HTR-8/SVneo (cell line): ENCODE measurements around the gene NOTUM.
"Not testable (repeated sequence)": the region's sequence is repeated elsewhere in the genome, so short reads cannot be mapped to it uniquely, and the experiment has no call there.

Experiments used
- DNase-seq: peaks from one replicate; pipeline ENCODE4 v3.0.0; 2011; ENCODE audit warnings: low spot score, mixed read lengths; ENCODE audit not compliant: insufficient read length
- FAIRE-seq: peaks from 2 replicates; lab custom pipeline; 2011; peaks lifted over from hg19 to GRCh38; lab: Jason Lieb, UNC

NOTUM gene

DNA sequence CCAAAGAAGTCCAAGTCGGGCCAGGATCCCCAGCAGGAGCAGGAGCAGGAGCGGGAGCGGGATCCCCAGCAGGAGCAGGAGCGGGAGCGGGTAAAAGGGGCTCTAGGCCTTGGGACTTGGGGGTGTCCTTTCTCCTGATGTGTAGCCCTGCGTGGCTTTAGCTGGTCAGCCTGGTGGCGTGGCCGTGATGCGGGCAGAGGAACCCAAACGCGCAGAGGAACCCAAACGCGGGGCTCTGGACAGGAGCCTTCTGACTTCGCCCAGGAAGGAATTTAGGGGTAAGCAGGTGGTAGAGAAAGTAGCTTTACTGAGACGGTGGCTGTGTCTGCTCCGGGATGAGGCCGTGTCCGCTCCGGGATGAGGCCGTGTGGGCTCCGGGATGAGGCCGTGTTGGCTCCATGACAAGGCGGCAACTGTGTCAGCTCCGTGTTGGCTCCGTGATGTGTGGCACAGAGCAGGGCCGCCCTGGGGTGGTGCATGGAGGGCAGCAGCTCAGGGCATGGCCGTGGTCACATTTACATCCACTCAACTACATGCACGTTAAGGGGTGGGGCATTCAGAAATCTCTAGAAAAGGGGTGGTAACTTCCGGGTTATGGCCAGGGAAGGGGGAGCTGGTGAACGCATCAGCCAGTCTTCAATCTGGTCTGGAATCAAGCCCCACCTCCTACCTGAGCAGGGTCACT lies 35.9 kb upstream of the NOTUM start:
- no peak for FAIRE-seq
- DNase-seq = no peak

DNA sequence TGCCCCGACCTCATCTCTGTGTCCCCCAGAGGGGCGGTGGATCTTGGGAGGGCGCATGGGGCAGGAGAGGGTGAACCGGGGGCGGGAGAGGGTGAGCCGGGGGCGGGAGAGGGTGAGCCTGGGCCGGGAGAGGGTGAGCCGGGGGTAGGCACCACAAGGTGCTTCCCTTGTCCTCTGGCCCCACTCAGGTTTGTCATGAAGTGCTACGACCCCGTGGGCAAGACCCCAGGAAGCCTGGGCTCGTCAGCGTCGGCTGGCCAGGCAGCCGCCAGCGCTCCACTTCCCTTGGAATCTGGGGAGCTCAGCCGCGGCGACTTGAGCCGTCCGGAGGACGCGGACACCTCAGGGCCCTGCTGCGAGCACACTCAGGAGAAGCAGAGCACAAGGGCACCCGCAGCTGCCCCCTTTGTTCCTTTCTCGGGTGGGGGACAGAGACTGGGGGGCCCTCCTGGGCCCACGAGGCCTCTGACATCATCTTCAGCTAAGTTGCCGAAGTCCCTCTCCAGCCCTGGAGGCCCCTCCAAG lies 35.3 kb upstream of the NOTUM start:
- no peak for DNase-seq
- FAIRE-seq = no peak

DNA sequence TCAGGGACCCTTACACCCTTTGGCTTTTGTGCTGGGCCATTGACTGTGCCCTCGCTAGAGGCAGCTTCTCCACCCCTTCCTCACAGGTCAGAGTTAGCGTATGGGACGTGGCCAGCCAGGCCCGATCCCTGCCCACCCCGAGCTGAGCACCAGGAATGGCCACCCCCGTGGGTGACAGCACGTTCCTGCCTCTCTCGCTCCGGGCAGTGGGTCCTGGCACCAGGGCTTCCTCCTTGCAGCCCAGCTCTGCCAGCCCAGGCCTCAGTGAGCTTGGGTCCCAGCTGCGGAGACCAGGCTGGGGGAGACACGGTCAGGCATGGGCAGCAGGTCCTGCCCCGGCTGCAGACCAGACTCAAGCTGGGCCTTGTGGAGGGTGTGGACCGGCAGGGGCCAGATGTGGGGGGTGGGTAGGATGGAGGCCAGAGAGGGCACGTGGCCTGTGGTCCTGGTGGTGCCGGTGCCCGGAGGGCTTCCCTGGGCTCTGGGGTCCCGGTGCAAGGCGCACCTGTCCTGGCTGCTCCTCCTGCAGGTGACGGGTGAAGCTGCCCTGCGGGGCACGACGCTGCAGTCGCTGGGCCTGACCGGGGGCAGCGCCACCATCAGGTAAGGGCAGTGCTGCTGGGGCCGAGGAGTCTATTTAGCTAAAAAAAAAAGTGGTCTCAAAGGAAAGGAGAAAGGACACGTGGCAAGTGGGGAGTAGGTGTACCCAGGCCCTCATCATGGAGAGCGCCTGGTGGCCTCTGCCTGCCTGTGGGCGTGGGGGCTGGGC lies 34.7 kb upstream of the NOTUM start:
- no peak for DNase-seq
- FAIRE-seq = no peak

DNA sequence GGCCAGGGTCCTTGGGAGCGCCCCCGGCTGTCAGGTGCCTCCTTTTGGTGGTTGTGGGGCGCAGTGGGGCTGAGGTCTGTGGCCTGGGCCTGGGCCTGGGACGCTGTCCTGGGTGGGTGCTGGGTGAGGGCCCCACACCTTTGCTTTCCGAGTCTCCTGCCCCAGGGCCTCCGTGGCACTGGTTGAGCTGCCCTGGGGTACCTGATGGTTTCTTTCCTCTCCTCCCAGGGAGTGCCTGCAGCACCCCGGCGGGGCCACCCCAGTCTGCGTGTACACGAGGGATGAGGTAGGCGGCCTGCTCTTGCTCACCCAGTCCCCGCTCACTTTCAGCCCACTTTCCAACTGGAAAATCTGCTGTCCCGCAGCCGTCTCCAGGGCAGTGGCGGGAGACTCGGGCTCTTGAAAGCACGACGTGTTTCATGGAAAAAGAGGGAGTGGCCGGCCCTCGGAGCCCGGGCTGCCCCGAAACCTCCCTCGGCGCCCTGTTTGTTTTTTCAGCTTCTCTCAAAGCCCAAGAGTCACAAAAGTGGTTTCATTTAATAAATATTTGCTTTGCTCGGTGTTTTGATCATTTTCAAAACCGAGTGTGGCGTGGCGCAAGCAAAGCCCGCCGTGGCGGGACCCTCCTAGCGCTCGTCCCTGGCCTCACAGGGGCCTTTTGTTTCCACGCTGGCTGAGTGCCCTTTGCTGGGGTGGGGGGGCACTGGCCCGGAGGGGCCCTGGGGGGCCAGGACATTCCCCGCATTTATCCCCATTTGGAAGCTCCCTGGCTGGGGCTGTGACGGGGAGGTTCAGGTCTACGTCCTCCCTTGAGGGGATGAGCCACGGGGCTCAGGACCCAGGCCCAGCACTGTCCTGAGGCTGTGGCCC lies 33.8 kb upstream of the NOTUM start:
- DNase-seq = no peak
- FAIRE-seq = no peak

DNA sequence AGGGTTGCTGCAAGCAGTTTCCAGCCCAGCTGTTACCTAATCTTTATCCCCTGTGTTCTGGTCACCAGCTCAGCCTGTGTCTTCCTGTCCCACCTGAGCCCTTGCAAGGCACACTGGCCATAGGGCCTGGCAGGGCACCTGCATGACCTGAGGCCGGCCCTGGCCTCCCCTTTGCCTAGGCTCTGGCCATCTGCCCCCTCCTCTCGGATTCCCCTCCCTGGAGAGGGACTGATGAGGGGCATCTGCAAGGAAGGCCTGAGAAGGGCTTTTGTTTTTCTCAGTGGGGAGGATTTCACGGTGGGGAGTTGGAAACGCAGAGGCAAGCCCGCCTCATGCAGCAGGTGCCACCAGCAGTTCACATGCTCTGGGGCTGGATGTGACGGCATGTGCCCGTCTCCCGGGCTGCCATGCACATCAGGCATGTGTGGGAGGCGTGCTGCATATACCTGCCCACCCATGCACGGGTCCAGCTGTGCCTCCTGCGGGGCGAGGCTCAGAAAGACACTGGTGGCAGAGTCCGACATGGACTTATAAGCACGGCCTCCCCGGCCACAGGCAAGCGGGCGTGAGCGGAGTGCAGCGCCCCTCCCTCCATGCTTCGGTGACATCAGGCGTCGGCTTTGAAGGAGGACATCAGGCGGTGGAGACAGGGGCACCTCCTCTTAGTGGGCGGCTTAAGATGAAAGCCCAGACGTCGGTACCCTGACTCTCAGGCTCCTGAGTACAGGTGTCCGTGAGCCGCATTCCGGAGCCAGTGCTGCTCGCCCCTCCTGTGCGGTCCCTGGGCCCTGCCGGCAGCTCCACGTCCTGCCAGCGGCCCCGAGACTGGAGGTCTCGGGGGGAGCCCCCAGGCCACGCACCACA lies 33.0 kb upstream of the NOTUM start:
- FAIRE-seq = no peak

DNA sequence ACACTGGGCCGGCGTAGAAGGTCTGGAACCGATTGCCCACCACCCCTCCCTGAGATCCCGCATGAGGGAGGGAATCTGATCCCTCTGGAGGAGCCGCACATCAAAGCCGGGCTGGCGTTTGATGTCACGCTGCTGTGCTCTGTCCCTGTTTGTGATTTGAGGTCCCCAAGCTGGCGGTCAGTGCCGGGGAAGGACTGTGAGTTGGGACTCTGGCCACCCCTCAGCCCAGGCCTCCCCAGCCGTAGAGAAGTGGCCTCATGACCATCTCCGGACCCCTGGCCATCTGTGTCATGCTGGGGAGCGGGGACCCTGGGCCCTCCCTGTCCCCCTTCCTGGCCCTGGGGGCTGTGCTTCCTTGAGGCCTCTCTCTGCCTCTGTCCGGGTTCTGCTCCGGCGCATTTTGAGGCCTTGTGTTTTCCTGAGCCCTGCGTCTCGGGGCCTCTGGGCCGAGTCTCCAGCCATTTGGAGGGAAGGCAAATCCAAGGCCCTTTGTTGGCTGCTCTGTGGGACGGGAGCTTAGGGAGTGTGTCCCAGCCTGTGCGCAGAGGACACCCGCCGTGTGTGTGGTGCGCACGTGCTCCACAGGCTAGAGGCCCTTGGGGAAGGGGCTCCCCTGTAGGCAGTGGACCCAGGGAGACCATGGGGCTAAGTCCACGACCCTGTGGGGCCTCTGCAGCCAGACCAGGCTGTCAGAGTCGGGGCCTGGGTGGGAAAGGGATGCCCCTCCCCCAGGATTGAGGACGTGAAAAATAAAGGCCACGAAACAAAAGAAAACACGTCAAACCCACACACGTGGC lies 31.5 kb upstream of the NOTUM start:
- FAIRE-seq (no peak), DNase-seq (no peak)

More for the DNA sequence above, 33.0 kb upstream of the NOTUM start:
- DNase-seq = no peak

DNA sequence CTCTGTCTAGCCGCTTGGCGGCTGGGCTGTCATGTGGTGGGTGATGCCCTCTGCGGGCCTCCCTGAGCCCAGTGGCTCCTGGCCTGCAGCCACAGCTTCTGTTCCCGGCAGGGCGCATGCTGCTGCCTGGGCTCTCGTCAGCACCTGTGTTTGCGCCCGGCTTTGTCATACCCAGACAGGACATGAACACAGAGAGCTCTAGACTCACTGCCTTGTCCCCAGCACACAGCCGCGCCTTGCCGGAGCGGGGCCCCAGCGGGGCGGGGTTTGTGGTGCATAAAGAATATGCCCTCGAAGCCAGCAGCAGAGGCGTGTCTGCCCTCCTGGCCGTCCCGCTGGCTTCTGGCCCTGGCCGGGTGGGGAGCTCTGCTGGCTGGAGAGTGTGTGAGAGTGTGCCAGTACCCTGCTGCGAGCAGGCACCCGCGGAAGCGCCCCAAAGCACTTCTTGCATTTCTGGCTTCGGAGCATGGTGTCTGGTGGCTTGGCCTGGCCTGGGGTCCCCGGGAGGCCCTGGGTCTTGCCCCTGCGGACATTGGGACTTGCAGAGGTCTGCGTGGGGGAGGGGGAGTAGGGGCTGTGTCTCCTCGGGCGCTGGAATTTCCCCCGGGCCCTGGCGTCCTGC lies 30.8 kb upstream of the NOTUM start:
- DNase-seq = no peak

DNA sequence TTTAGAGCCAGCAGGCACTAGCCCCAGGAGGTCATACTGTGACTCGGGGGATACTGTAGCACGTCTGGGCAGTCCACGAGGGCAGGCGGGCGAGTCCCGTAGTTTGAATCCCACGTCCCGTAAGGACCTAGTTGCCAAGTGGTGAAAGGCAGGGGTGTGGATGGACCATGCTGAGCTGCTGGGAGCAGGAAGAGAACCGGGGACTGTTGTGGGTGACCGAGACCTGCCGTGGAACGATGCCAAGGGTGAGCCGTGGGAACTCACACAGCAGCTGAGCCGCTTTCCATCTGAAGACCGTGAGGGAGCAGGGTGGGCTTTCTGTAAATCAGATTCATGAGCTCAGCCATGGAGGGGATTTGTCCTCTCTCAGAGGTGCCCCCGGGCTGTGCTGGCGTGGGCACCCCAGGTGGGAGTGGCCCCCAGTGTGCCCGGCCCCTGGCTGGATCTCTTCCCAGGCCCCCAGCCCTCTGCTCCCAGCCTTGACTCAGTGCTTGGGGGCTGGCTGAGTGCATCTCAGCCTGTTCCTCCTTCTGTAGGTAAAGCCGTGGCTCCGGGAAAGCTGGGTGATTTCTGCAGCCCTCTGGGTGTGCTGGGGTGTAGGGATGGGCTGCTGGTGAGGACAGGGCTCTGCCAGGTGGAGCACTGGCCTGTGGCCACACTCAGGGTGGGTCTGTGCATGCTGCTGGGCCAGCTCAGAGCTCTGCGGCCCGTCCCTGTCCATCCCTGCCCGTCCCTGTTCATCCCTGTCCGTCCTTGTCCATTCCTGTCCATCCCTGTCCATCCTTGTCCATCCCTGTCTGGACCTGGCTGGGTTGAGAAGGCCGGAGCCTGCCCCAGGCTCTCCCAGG lies 30.1 kb upstream of the NOTUM start:
- no peak for DNase-seq
- FAIRE-seq = no peak

More for the DNA sequence above, 30.8 kb upstream of the NOTUM start:
- no peak for FAIRE-seq

DNA sequence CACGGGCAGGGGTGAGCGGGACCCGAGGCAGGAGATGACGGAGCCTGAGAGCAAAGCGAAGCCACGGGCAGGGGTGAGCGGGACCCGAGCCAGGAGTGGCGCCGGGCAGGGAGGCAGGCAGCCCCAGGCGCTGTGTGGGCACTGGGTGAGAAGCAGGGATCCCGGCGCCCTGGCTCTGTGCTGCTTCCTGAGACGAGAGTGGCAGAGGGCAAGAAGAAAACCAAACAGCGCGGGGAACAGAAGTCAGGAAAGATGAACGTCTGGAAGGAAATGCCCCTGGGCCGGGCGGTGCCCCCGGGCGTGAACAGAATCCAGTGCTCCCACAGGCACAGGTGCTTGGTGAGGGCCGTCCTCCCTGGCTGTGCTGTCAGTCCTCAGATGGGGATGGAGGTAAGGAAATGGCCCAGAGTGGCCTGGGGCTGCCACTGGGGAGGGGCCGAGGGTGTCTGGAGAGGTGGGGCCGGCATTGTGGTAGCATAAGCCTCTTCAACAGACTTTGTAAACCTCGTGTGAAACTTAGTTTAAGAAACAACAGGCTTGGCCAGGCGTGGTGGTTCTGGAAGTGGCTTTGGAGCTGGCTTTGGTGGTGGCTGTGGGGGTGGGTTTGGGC lies 26.3 kb upstream of the NOTUM start:
- FAIRE-seq (no peak), DNase-seq (no peak)

DNA sequence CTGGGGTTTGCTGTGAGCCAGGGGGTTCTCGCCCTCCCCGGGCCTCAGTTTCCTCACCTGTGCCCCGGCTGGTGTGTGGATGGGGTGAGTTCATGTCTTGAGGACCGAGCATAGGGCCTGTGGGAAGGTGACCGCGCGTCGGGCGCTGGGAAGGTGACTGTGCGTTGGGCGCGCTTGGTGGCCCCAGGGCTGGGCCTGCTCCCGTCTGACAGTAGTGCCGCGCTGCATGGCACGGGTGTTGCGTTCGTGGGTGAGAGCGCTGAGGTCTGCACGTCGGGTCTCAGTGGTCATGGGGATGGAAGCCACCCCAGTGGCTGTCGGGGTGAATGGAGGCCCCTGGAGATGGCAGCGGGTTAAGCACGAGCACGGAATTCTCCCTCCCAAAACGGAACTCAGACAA lies 25.6 kb upstream of the NOTUM start:
- DNase-seq (no peak), FAIRE-seq (no peak)

DNA sequence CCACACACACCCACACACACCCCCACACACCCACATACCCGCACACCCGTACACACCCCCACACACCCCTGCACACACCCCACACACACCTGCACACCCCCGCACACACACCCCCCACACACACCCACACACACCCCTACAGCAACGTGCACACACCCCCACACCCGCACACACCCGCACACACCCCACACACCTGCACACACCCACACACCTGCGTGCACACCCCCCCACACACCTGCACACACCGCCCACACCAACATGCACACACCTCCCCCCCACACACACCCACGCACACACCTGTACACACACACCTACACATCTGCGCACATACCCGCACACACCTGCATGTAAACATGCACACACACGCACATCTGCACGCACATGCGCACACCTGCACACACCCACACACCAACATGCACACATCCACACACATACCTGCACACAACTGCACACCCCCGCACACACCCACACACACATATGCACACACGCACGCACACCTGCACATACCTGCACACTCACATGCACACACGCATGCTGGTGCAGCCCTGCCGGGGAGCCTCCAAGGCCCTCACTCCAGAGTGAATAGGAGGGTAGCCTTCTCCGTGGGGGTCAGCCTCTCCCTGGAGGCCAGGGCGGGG lies 23.9 kb upstream of the NOTUM start:
- FAIRE-seq (peak; percentile 90), DNase-seq (no peak)

DNA sequence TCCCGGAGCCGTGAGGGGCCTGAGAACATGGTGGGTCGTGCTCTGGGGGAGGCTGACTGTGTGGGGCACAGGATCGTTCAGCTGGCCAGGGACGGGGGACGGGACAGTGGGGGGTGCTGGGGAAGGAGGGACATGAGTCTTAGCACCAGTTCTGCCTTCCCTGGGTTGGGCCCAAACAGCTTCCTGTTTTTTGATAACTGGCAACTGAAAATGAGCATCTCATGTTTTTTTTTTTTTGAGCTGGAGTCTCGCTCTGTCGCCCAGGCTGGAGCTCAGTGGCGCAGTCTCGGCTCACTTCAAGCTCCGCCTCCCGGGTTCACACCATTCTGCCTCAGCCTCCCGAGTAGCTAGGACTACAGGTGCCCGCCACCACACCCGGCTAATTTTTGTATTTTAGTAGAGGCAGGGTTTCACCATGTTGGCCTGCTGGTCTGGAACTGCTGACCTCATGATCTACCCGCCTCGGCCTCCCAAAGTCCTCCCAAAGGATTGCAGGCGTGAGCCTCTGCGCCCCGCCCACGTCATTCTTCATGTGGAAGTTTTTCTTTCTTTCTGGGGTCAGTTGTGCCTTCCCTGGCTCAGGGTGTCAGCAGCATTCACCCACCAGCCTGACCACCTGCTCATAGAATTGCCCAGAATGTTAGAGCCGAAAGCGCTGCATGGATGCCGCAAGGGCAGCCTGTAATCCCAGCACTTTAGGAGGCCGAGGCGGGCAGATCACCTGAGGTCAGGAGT lies 22.8 kb upstream of the NOTUM start:
- no peak for DNase-seq

DNA sequence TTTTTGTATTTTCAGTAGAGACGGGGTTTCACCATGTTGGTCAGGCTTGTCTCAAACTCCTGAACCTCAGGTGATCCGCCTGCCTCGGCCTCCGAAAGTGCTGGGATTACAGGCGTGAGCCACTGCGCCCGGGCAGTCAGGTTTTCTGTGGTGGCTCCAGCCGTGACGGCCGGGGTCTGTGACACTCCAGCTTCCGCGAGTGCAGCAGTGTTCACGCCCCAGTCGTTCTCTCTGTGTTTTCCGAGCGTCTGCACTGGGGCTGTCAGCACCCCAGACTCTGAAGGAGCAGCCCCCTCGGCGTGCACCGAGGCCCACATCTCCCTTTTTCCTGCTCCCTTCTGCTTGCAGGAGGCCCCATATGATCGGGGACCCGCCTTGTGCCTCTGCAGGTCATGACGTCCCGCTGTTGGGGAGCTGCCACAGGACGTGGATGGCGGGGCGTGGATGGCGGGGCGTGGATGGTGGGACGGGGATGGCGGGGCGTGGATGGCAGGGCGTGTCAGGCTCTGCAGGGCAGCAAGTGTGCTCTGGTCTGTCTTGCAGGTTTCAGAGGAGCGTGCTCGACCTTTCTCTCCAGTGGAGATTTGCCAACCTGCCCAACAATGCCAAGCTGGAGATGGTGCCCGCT lies 22.1 kb upstream of the NOTUM start:
- FAIRE-seq (no peak), DNase-seq (no peak)

More for the DNA sequence above, 22.8 kb upstream of the NOTUM start:
- FAIRE-seq = no peak

DNA sequence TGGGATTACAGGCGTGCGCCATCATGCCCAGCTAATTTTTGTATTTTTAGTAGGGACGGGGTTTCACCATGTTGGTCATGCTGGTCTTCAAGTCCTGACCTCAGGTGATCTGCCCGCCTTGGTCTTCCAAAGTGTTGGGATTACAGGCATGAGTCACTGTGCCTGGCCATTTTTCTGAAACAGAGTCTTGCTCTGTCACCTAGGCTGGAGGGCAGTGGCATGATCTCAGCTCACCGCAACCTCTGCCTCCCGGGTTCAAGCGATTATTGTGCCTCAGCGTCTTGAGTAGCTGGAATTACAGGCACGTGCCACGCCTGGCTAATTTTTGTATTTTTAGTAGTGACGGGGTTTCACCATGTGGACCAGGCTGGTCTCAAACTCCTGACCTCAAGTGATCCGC lies 20.5 kb upstream of the NOTUM start:
- not testable (repeated sequence) for DNase-seq, FAIRE-seq

DNA sequence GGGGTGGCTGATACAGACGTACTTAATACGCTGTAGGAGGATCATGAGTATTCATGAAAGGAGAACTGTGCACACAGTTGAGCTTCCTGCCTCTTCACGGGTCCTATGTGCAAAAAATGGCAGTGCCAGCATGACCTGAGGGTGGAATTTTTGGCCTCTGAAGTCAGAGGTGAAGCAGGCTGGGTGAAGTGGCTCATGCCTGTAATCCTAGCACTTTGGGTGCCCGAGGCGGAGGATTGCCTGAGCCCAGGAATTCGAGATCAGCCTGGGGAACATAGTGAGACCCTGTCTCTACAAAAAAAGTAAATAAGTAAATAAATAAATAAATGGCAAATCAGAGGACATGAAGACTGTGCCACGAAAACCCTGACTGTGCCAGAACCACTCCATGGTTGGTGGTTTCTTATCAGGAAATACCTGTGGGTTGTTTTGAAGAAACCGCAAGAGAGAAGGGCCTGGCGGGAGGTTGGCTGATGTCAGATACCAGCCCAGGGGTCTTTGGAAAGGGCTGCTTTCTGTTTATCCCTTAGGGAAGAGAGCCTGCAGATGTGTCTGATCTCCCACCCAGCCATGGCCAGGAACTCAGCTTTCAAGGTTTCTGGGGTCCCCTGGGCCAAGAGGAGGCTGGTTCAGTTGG lies 19.8 kb upstream of the NOTUM start:
- FAIRE-seq (no peak), DNase-seq (no peak)
